Measurements from ENCODE around the gene CLMP. TPM values are rescaled to one million over a fixed set of nuclear protein-coding genes. Genes with fewer than 3 reads are reported as not detected.

The CLMP gene
- total RNA-seq, 1 experiment from 2014 or later: 5.4 TPM

- intact Hi-C loops (cut with micrococcal nuclease; ENCODE audit: unreplicated experiment): no loop called here
- Histone ChIP-seq H3K79me2 (ENCODE audit: low read depth) (no peaks in the 10 kb centered on the region), H3F3A (ENCODE audit: insufficient read depth, low read depth) (no peaks in the 10 kb centered on the region), H3K4me2 (no peak overlapping the region), H3K4me3 (no peak overlapping the region), H3K9me2 (ENCODE audit: insufficient read depth) (no peaks in the 10 kb centered on the region), H3K36me3 (ENCODE audit: low read depth) (no peaks in the 10 kb centered on the region), H2AFZ (no peak overlapping the region), H3K27ac (no peak overlapping the region), H4K20me1 (ENCODE audit: insufficient read depth) (no peaks in the 10 kb centered on the region), H3K9me3 (ENCODE audit: insufficient read depth, low read depth) (no peaks in the 10 kb centered on the region), H3K27me3 (ENCODE audit: insufficient read depth, low read depth) (no peaks in the 10 kb centered on the region), H3K4me1 (replicated peaks; ENCODE audit: insufficient read depth) (no peaks in the 10 kb centered on the region)
- ChIA-PET POLR2A (ENCODE audit: unreplicated experiment) (no interaction called here), CTCF (interaction anchor here (0.6 kb wide), 1 partner anchor 13 kb away, joined by 4 read pairs; no protein-coding TSS in a partner anchor)
- no peak for DNase-seq
- TF ChIP-seq EZH2 (IDR thresholded peaks at IDR 0.05; ENCODE audit: low read depth) (no peak), CTCF (conservative IDR thresholded peaks at IDR 0.05) (no peak)
- BruUV-seq (replicated peaks): no TSS peak
These were observed 35.3 kb upstream of the CLMP start for GRCh38 chr11:123230346-123230745.

- H3K4me1 ChIP-seq (replicated peaks; ENCODE audit: insufficient read depth): no peaks in the 10 kb centered on the region
- no peaks in the 10 kb centered on the region for H4K20me1 ChIP-seq (ENCODE audit: insufficient read depth)
- intact Hi-C loops (cut with micrococcal nuclease; ENCODE audit: unreplicated experiment): no loop called here
- CTCF ChIA-PET: no interaction called here
- no peak overlapping the region for H3K27ac ChIP-seq
- H3F3A ChIP-seq (ENCODE audit: insufficient read depth, low read depth): no peaks in the 10 kb centered on the region
- TF ChIP-seq CTCF (conservative IDR thresholded peaks at IDR 0.05) (no peak), EZH2 (IDR thresholded peaks at IDR 0.05; ENCODE audit: low read depth) (no peak)
- no peak for DNase-seq
- H3K9me2 ChIP-seq (ENCODE audit: insufficient read depth): no peaks in the 10 kb centered on the region
- POLR2A ChIA-PET (ENCODE audit: unreplicated experiment): no interaction called here
- no peak overlapping the region for H3K4me3 ChIP-seq
- no peaks in the 10 kb centered on the region for H3K27me3 ChIP-seq (ENCODE audit: insufficient read depth, low read depth)
- no peak overlapping the region for H3K4me2 ChIP-seq
- no TSS peak for BruUV-seq (replicated peaks)
- H2AFZ ChIP-seq: no peak overlapping the region
- no peaks in the 10 kb centered on the region for H3K9me3 ChIP-seq (ENCODE audit: insufficient read depth, low read depth)
- H3K79me2 ChIP-seq (ENCODE audit: low read depth): no peaks in the 10 kb centered on the region
- H3K36me3 ChIP-seq (ENCODE audit: low read depth): no peaks in the 10 kb centered on the region
These were observed 33.6 kb upstream of the CLMP start for GRCh38 chr11:123228496-123229163.

GRCh38 chr11:123227763-123228495, 32.9 kb upstream of the CLMP start:
- BruUV-seq (replicated peaks): no TSS peak
- Histone ChIP-seq H4K20me1 (ENCODE audit: insufficient read depth) (no peaks in the 10 kb centered on the region), H3K4me2 (no peak overlapping the region), H3K79me2 (ENCODE audit: low read depth) (no peaks in the 10 kb centered on the region), H3K27ac (no peak overlapping the region), H2AFZ (no peak overlapping the region), H3K4me1 (replicated peaks; ENCODE audit: insufficient read depth) (no peaks in the 10 kb centered on the region), H3K4me3 (no peak overlapping the region), H3F3A (ENCODE audit: insufficient read depth, low read depth) (no peaks in the 10 kb centered on the region), H3K27me3 (ENCODE audit: insufficient read depth, low read depth) (no peaks in the 10 kb centered on the region), H3K36me3 (ENCODE audit: low read depth) (no peaks in the 10 kb centered on the region), H3K9me2 (ENCODE audit: insufficient read depth) (no peaks in the 10 kb centered on the region), H3K9me3 (ENCODE audit: insufficient read depth, low read depth) (no peaks in the 10 kb centered on the region)
- POLR2A ChIA-PET (ENCODE audit: unreplicated experiment): no interaction called here
- CTCF ChIA-PET: no interaction called here
- intact Hi-C loops (cut with micrococcal nuclease; ENCODE audit: unreplicated experiment): no loop called here
- no peak for DNase-seq
- TF ChIP-seq EZH2 (IDR thresholded peaks at IDR 0.05; ENCODE audit: low read depth) (no peak), CTCF (conservative IDR thresholded peaks at IDR 0.05) (no peak)
